DMS153 (cell line): Measurements from ENCODE around the gene TEKTIP1.
"Not testable (repeated sequence)": the region's sequence is repeated elsewhere in the genome, so short reads cannot be mapped to it uniquely, and the experiment has no call there.

Source experiments
- DNase-seq: peaks from one replicate; lab custom pipeline; 2025; lab: John Stamatoyannopoulos, UW

Gene TEKTIP1

GRCh38 chr19:3557461-3558248, 18.7 kb downstream of the TEKTIP1 start, which contains the start of gene MFSD12:
Gene MFSD12, minus strand, starts transcription at chr19:3557586. Its CDS starts 183 bp downstream, at chr19:3557403.
- peak; percentile 76 for DNase-seq

GRCh38 chr19:3563709-3564524, 24.9 kb downstream of the TEKTIP1 start:
- no peak for DNase-seq

- DNase-seq, result no peak
These were observed 26.2 kb downstream of the TEKTIP1 start for GRCh38 chr19:3565139-3565538.

GRCh38 chr19:3570042-3570441, 31.1 kb downstream of the TEKTIP1 start:
- DNase-seq, result not testable (repeated sequence)

GRCh38 chr19:3570606-3571011, 31.6 kb downstream of the TEKTIP1 start:
- no peak for DNase-seq

GRCh38 chr19:3572132-3572854, 33.3 kb downstream of the TEKTIP1 start:
- DNase-seq, result peak; percentile 99

- DNase-seq, result no peak
These were observed 33.8 kb downstream of the TEKTIP1 start, which contains the start of gene HMG20B for GRCh38 chr19:3572855-3573161. Gene HMG20B, plus strand, starts transcription at chr19:3572944. Its CDS starts 366 bp downstream, at chr19:3573310.

GRCh38 chr19:3573162-3573857, 34.3 kb downstream of the TEKTIP1 start:
- no peak for DNase-seq

- DNase-seq, result peak; percentile 80
These were observed 35.1 kb downstream of the TEKTIP1 start for GRCh38 chr19:3573858-3574637.

- no peak for DNase-seq
These were observed 36.3 kb downstream of the TEKTIP1 start for GRCh38 chr19:3575260-3575741.

- DNase-seq, result no peak
These were observed 37.1 kb downstream of the TEKTIP1 start for GRCh38 chr19:3575949-3576673.

GRCh38 chr19:3576696-3577443, 37.9 kb downstream of the TEKTIP1 start:
- DNase-seq, result no peak

- no peak for DNase-seq
These were observed 38.9 kb downstream of the TEKTIP1 start for GRCh38 chr19:3577723-3578344.

- DNase-seq, result no peak
These were observed 39.4 kb downstream of the TEKTIP1 start for GRCh38 chr19:3578390-3578789.

- no peak for DNase-seq
These were observed 41.4 kb downstream of the TEKTIP1 start for GRCh38 chr19:3580156-3580934.

- DNase-seq, result not testable (repeated sequence)
These were observed 42.8 kb downstream of the TEKTIP1 start for GRCh38 chr19:3581792-3582191.

- DNase-seq, result not testable (repeated sequence)
These were observed 45.2 kb downstream of the TEKTIP1 start for GRCh38 chr19:3584036-3584802.
